ENCODE results near the gene EIF4ENIF1. TPM values are rescaled to one million over a fixed set of nuclear protein-coding genes. Genes with fewer than 3 reads are reported as not detected.

Gene EIF4ENIF1
- total RNA-seq, 1 experiment from 2014 or later: 36.3 TPM

- H3K9ac ChIP-seq (ENCODE audit: extremely low read depth, insufficient read length, low read length): no peak overlapping the region
- no peak overlapping the region for H2BK5ac ChIP-seq (ENCODE audit: insufficient read length, low read length)
- no peak overlapping the region for H4K5ac ChIP-seq (ENCODE audit: insufficient read length, low read depth, low read length)
- no peak overlapping the region for H4K91ac ChIP-seq (ENCODE audit: insufficient read length, low read depth, low read length)
- H4K20me1 ChIP-seq (ENCODE audit: control insufficient read depth, insufficient read depth, insufficient read length): no peaks in the 10 kb centered on the region
- no peak overlapping the region for H2AFZ ChIP-seq (ENCODE audit: low read length)
- Mint-ChIP-seq H3K4me1 (no peaks in the 10 kb centered on the region), H3K27ac (0 out of 7 replicates have a peak overlapping the region, but pooled peaks of 1 of the 3 experiments have one; percentile 33), H3K9me3 (no peaks in the 10 kb centered on the region), H3K4me3 (no peak overlapping the region), H3K27me3 (ENCODE audit: low read depth) (no peaks in the 10 kb centered on the region), H3K36me3 (ENCODE audit: insufficient read depth in 1 of 3, low read depth in 3 of 3) (peaks cover 0 to 10% (median 0%) of the 10 kb centered on the region in 3 experiments; a peak in 5 of 7 replicates)
- no peaks in the 10 kb centered on the region for H3K4me1 ChIP-seq (ENCODE audit: insufficient read depth, low read length)
- H2AK5ac ChIP-seq (ENCODE audit: insufficient read length, low read length): no peak overlapping the region
- no peak overlapping the region for H2BK12ac ChIP-seq (ENCODE audit: insufficient read length, low read depth, low read length)
- H3K79me2 ChIP-seq (ENCODE audit: insufficient read depth, low read length): no peaks in the 10 kb centered on the region
- H3K79me1 ChIP-seq (ENCODE audit: insufficient read depth, low read depth, low read length, poor library complexity, severe bottlenecking): no peaks in the 10 kb centered on the region
- H2BK120ac ChIP-seq (ENCODE audit: low read depth, low read length, poor library complexity, severe bottlenecking): no peak overlapping the region
- WGBS (ENCODE audit: extremely low coverage, insufficient read length, low lambda C conversion rate): no CpG with 5 or more reads among the region's 1 CpG
- H3K4me2 ChIP-seq (ENCODE audit: insufficient read depth, insufficient read length, low read length): no peak overlapping the region
- H3K27ac ChIP-seq (ENCODE audit: insufficient read length, low read depth, low read length): no peak overlapping the region
- H3T11ph ChIP-seq (ENCODE audit: low read length): no peak overlapping the region
- no peaks in the 10 kb centered on the region for H3K27me3 ChIP-seq (ENCODE audit: insufficient read depth, low read length)
- DNase-seq: no peak
- H3K56ac ChIP-seq (ENCODE audit: insufficient read length, low read depth, low read length): no peak overlapping the region
- H3K23me2 ChIP-seq (ENCODE audit: insufficient read length, low read depth, low read length, poor library complexity, severe bottlenecking): no peaks in the 10 kb centered on the region
- TF ChIP-seq CTCF (conservative IDR thresholded peaks at IDR 0.05): no peak
- H4K8ac ChIP-seq (replicated peaks; ENCODE audit: insufficient read length, low read depth, low read length): no peak overlapping the region
- no peaks in the 10 kb centered on the region for H3K9me3 ChIP-seq (ENCODE audit: control insufficient read depth, low read depth, low read length)
- no peak overlapping the region for H3K14ac ChIP-seq (ENCODE audit: insufficient read depth, low read length)
- no peak overlapping the region for H3K4ac ChIP-seq (ENCODE audit: low read depth, low read length)
- H2BK15ac ChIP-seq (ENCODE audit: low read depth, low read length): no peak overlapping the region
- no peak overlapping the region for H3K23ac ChIP-seq (ENCODE audit: insufficient read length, low read depth, low read length)
- H2BK20ac ChIP-seq (ENCODE audit: low read depth, low read length, poor library complexity, severe bottlenecking): no peak overlapping the region
- H3K18ac ChIP-seq (ENCODE audit: insufficient read length, low read depth, low read length): no peak overlapping the region
Measured at GRCh38 chr22:31532060-31532459, 42.4 kb upstream of the EIF4ENIF1 start.

Measured in H9 (cell line).